ENCODE results near the gene CTAGE8. TPM values are rescaled to one million over a fixed set of nuclear protein-coding genes. Genes with fewer than 3 reads are reported as not detected.

CTAGE8 gene
- total RNA-seq: 0.11 and 3.1 TPM in 2 replicates

DNA sequence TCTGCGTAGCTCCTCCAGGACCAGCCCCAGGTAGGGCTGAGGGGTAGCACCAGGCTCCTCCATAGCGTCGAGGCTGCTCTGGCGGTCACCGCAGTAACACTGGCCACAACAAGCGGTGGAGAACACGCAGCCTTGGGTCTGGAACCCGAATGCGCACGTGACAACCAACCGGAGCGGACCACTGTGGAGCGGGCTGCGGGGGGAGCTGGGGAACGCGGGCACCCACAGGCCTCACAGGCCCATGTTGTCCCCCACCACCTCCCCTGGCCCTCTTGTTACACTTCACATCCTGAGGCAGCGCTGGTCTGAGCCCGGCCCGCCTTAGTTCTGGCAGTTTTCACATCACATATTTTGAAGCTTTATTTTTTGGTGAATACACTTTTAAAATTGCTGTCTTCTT is at the start of gene CTAGE8:
TSS of gene CTAGE8 (minus strand) at position 101 of the 400 bp plus-strand sequence. CDS start at position 63, 38 bp downstream.

GRCh38 chr7:144311872-144312469 is 42.9 kb upstream of the CTAGE8 start, which contains the start of gene OR2A1:
OR2A1 (plus strand) TSS chr7:144312419; CDS start chr7:144318125, 5,706 bp downstream.

DNA sequence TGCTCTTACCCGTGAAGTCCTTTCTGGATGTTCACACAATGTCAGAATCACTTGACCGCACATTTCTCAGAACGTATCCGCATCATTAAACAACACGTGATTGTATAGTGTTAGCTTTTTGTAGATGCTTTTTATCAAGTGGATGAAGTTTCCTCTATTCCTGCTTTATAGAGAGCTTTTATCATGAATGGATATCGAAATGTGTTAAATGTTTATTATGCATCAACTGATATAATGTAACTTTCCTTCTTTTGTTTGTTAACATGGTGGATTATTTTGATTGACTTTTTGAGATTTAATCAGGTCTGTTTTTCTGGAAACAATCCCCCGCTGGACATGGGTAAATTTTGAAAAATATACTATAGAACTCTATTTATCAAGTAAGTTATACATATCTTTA is 4.4 kb downstream of the CTAGE8 start, which contains the start of gene OR2A7:
TSS of gene OR2A7 (minus strand) at position 101 of the 400 bp plus-strand sequence. CDS start 5,164 bp downstream, outside the sequence.

DNA sequence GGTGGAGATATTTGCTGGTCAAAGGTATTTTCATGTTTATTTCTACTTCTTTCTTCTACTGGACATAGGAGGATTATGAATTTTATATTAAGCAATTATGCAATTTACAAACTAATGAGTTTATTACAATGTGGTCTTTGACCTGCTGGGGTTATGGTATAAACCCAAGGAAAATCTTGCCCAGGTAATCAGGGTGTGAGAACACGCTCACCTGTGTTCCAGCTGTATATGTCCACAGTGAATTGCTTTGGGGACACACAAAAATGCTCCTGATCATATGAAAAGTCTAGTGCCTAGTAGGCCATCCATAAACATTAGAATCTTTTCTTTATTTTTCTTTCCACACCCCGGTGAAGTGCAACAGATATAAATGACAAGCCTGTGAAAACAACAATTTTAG is 29.7 kb downstream of the CTAGE8 start, which contains the start of gene OR2A42:
TSS of gene OR2A42 (minus strand) at position 241 of the 400 bp plus-strand sequence. CDS start 6,762 bp downstream, outside the sequence.

Other genes with a start within 250 kb of the CTAGE8 start
- not detected in 2 replicates for gene OR2A5, start 220.3 kb downstream of the CTAGE8 start, total RNA-seq
- not detected in 2 replicates for gene OR2A25, start 199.5 kb downstream of the CTAGE8 start, total RNA-seq
- under 0.01 TPM in 1 of 2 replicates, not detected in the other for gene OR2A12, start 183.0 kb downstream of the CTAGE8 start, total RNA-seq
- gene OR2A2, start 159.7 kb downstream of the CTAGE8 start, total RNA-seq: not detected in 2 replicates
- gene OR2A14, start 146.1 kb downstream of the CTAGE8 start, total RNA-seq: not detected in 2 replicates
- 1.0 and 2.7 TPM in 2 replicates for gene CTAGE4, start 85.8 kb downstream of the CTAGE8 start, total RNA-seq
- 5.3 and 7.1 TPM in 2 replicates for gene ARHGEF35, start 73.5 kb downstream of the CTAGE8 start, total RNA-seq
- gene OR2A42, start 29.7 kb downstream of the CTAGE8 start, total RNA-seq: 0.22 and 0.26 TPM in 2 replicates
- 1.9 and 2.6 TPM in 2 replicates for gene OR2A7, start 4.5 kb downstream of the CTAGE8 start, total RNA-seq
- 0.32 and 0.39 TPM in 2 replicates for gene OR2A1, start 43.1 kb upstream of the CTAGE8 start, total RNA-seq
- 5.6 and 8.2 TPM in 2 replicates for gene ARHGEF5, start 86.1 kb upstream of the CTAGE8 start, total RNA-seq
- gene NOBOX, start 134.4 kb upstream of the CTAGE8 start, total RNA-seq: not detected in 2 replicates